Umbilical cord (tissue), 2 donors: ENCODE measurements around the gene CIZ1. TPM values are rescaled to one million over a fixed set of nuclear protein-coding genes. Genes with fewer than 3 reads are reported as not detected.

ENCODE experiments used
- DNase-seq: peaks from one replicate; pipeline ENCODE4 v3.0.0-alpha.2; 2015; ENCODE audit warnings: low spot score
- total RNA-seq: library from RNA; depleted of rRNA; stranded (reverse); fragments of >200 nt; gene quantifications from one replicate; pipeline ENCODE4 v1.2.3, GENCODE V29; 2014; ENCODE audit warnings: low replicate concordance; ENCODE audit not compliant: insufficient read depth

The CIZ1 gene
- total RNA-seq, 1 donor from 2014 or later: 15.6 TPM

GRCh38 chr9:128190013-128190412, 1.4 kb downstream of the CIZ1 start:
- DNase-seq: no peak

- no peak for DNase-seq
Measured at GRCh38 chr9:128188209-128188608, 3.2 kb downstream of the CIZ1 start.

- no peak for DNase-seq
Measured at GRCh38 chr9:128187361-128187760, 4.0 kb downstream of the CIZ1 start.

GRCh38 chr9:128185979-128186965, 5.1 kb downstream of the CIZ1 start:
- no peak for DNase-seq

- DNase-seq: no peak
Measured at GRCh38 chr9:128182893-128183588, 8.3 kb downstream of the CIZ1 start.

GRCh38 chr9:128181480-128181879, 9.9 kb downstream of the CIZ1 start:
- peak; percentile 27 for DNase-seq

GRCh38 chr9:128180447-128180846, 10.9 kb downstream of the CIZ1 start:
- DNase-seq: no peak

GRCh38 chr9:128180001-128180400, 11.4 kb downstream of the CIZ1 start:
- no peak for DNase-seq

GRCh38 chr9:128178806-128179431, 12.5 kb downstream of the CIZ1 start:
- no peak for DNase-seq

GRCh38 chr9:128175726-128176125, 15.6 kb downstream of the CIZ1 start:
- DNase-seq: no peak

GRCh38 chr9:128175102-128175563, 16.2 kb downstream of the CIZ1 start:
- DNase-seq: no peak

- no peak for DNase-seq
Measured at GRCh38 chr9:128174062-128174461, 17.3 kb downstream of the CIZ1 start.

- DNase-seq: no peak
Measured at GRCh38 chr9:128169925-128170324, 21.4 kb downstream of the CIZ1 start.

GRCh38 chr9:128169492-128169891, 21.9 kb downstream of the CIZ1 start:
- DNase-seq: no peak

- DNase-seq: no peak
Measured at GRCh38 chr9:128168731-128169308, 22.6 kb downstream of the CIZ1 start.

GRCh38 chr9:128167209-128167608, 24.2 kb downstream of the CIZ1 start:
- DNase-seq: no peak

GRCh38 chr9:128166169-128166568, 25.2 kb downstream of the CIZ1 start:
- no peak for DNase-seq

- no peak for DNase-seq
Measured at GRCh38 chr9:128164307-128164885, 27.0 kb downstream of the CIZ1 start.

GRCh38 chr9:128163523-128164306, 27.7 kb downstream of the CIZ1 start:
- DNase-seq: no peak

- no peak for DNase-seq
Measured at GRCh38 chr9:128163027-128163515, 28.3 kb downstream of the CIZ1 start.
